ENCODE results near the gene SYT3.
A peak's percentile ranks its signal among the peaks of the same experiment; 100 is the strongest.

SYT3 gene

GRCh38 chr19:50639121-50640112, at the start of gene SYT3:
TSS of gene SYT3 (minus strand) at chr19:50639881. CDS start at chr19:50637411, 2,470 bp downstream.
- DNase-seq, result peak; percentile 49

- no peak for DNase-seq
Measured at GRCh38 chr19:50688766-50689165, 49.1 kb upstream of the SYT3 start.

- DNase-seq, result no peak
Measured at GRCh38 chr19:50686310-50687032, 46.8 kb upstream of the SYT3 start.

DNA sequence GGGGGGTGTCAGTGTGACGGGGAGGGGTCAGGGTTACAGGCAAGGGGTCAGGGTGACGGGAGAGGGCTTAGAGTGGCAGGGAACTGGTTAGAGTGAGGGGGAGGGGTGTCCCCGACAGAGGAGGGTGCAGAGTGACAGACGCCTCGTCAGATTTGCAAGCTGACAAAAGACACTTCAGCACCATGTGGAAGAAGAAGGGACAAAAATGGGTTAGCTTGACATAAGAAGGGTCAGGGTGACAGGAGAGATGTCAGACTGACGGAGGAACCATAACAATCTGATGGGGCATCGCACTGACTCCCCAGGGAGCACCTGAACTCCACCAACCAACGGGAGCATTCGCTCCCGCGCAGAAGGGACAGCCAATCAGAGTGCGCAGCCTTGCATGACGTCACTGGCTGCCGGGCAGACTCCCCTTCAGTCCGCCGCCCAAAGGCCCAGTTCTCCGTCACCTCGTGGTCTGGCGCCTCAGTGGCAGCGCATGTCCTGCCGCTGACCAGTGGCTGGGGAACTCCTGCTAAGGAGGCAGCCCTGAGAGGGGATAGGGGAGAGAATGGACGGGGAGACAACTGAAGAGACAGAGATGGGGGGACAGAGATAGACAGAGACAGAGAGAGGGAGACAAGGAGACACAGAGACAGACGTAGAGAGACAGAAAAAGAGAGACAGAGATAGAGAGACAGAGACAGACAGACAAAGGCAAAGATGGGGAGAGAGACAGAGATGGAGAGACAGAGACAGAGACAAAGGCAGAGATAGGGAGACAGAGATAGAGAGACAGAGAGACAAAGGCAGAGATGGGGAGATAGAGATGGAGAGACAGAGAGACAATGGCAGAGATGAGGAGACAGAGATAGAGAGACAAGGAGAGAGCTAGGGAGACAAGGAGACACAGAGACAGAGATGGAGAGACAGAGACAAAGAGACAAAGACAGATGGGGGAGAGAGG, 39.8 kb upstream of the SYT3 start:
- peak; percentile 81 for DNase-seq

- no peak for DNase-seq
Measured at GRCh38 chr19:50678323-50678722, 38.6 kb upstream of the SYT3 start.

DNA sequence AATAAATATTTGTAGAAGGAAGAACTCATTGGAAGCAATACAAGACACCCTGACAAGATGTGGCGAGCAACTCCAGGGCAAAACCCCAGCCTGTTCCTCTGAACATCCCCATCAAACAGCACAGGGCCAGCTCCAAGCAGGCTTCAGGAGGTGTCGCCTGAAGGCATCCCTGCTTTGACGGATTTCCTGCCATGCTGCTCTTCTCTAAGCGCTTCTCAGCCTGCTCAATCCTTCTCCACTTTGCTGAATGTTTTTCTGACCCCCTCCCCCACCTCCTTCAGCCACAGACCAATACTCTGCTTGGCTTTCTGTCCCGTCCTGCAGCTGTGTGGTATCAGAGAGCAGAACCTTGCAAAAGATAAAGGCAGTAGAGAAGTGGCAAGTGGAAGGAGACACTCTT, 38.0 kb upstream of the SYT3 start:
- no peak for DNase-seq

GRCh38 chr19:50676625-50677197, 37.0 kb upstream of the SYT3 start:
- no peak for DNase-seq

GRCh38 chr19:50673118-50673517, 33.4 kb upstream of the SYT3 start:
- no peak for DNase-seq

GRCh38 chr19:50670102-50670380, 30.4 kb upstream of the SYT3 start:
- DNase-seq, result no peak

DNA sequence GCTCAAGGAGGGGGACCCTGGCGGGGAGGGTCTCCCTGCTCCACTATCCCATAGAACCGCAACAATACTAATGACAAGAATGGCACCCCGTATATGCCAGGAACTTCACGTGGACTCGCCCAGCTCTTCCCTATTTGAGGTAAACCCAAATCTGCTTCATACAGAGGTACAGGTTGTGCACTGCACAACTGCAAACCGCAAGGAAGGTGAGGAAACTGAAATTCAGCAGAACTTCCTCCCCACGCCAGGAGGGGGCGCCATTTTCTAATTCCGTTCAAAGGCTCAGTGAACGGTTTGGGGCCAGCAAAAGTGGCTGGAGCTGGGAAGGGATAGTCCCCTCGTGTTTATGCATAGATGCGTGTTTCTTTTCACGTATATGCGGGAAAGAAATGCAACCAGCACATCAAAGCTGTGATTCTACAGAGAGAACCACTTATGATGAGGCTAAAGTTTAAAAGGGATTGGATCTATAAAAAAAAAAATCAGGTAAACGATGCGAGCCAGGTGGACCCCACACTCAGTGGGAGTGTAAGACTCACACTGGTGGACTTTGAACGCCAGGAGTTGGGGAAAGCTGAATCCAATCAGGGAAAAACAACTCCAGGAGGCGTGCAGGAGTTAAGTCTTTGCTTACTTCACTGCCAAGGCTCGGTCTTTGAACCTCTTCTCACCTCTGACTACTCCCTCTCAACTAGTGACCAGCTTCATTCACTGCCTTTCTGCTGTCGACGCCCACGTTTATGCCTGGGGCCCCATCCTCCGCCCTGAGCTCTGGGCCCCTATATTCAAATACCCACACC, 29.8 kb upstream of the SYT3 start:
- DNase-seq, result peak; percentile 41

DNA sequence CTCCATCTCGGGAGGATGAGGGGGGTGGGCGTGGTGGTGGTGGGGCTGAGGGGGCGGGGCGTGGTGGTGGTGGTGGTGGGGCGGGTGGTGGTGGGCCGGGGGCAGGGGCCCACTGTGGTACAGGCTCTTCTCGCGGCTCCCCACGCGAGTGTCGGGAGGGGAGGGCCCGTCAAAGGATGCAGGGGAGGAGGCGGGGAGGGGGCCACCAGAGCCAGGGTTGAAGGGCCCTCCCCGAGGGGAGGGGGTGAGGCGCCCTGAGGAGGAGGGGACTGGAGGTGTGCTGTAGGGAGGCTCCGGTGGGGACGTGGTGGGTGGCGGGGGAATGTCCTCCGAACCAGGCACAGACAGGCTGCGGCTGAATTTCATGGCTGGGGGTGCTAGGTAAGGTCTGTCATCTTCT, 29.2 kb upstream of the SYT3 start:
- DNase-seq, result no peak

DNA sequence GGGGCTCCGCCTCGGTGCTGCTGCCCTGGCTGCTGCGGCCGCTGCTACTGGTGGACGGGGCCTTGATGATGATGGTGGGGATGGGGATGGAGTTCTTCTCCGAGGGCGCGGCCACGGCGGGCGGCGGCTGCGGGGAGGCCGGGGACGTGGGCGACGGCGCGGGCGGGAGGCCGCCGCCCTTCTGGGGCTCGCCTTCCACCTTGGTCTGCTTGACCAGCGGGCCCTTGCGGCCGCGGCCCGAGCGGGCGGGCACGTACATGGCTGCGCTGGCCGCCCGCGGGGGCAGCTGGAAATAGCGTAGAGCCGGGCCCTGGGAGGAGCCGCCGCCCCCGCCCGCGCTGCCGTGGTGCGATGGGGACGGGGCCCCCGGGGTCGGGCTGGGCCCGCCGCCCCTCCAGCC, 28.7 kb upstream of the SYT3 start:
- no peak for DNase-seq

- DNase-seq, result no peak
Measured at GRCh38 chr19:50667759-50668231, 28.1 kb upstream of the SYT3 start.

- DNase-seq, result no peak
Measured at GRCh38 chr19:50667177-50667758, 27.6 kb upstream of the SYT3 start.

DNA sequence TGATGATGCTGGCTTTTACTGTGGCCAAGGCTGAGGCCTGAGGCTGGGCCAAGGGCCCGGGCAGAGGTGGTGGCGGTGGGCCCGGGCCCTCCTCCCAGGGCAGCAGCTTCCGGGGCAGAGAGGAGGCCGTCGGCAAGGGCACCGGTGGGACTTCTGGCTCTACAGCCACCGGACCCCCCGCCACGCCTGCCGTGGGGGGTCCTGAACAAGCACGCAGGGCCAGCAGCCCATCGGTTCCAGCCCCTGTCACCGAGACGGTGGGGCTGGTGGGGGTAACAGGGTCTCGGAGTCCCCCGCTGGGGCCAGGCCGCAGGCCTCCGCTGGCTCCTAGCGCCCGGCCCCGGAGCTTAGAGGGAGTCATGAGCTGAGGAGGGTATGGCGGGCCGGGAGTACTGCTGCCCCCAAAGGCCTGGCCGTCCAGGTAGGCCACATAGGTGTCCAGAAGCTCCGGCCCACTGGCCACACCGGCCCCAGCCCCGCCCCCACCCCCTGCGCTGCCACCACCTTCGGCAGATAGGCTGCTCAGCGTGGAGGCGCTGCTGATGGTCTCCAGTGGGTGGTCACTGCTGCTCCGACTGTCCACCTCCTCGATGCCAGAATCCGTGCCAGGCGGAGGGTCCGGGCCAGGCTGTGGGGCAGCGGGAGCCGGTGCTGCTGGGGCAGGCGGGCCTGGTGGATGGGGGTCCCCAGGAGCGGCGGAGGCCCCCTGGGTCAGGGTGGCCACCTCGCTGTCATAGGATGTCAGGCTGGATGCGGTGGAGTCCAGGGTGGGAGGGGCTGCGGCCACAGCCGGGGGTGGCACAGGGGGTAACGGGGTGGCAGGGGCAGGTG, 26.9 kb upstream of the SYT3 start:
- DNase-seq, result no peak

DNA sequence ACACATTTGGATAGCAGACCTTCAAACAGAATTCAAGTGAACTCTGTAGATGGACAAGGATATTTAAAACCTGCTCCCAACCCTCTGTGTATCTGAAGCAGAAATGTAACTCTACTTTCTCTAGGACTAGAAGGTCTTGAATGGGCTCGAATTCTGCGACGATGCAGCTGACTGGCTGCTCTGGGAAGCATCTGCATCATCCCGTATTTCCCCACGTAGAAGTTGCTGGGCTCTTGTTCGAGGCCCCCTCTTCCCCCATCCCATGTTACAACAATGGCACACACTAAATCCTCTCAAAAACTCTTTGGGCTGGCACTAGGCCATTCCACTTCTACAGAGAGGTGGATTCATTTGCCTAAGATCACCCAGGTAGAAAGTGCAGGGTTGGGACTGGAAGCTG, 24.5 kb upstream of the SYT3 start:
- DNase-seq, result no peak

DNA sequence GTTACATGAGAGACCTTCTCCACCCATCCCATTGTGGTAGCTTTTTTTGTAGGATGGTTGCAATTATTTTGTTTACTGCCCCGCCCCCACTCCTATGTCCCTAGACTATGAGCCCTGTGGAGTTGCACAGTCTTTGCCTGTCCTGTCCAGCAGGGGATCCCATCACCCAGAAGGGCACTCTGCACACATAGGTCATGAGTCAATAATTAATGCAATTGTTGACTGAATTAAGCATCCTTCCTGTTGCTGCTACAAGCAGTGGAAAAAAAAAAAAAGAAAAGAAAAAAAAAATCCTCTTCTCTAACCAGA, 23.8 kb upstream of the SYT3 start:
- no peak for DNase-seq

DNA sequence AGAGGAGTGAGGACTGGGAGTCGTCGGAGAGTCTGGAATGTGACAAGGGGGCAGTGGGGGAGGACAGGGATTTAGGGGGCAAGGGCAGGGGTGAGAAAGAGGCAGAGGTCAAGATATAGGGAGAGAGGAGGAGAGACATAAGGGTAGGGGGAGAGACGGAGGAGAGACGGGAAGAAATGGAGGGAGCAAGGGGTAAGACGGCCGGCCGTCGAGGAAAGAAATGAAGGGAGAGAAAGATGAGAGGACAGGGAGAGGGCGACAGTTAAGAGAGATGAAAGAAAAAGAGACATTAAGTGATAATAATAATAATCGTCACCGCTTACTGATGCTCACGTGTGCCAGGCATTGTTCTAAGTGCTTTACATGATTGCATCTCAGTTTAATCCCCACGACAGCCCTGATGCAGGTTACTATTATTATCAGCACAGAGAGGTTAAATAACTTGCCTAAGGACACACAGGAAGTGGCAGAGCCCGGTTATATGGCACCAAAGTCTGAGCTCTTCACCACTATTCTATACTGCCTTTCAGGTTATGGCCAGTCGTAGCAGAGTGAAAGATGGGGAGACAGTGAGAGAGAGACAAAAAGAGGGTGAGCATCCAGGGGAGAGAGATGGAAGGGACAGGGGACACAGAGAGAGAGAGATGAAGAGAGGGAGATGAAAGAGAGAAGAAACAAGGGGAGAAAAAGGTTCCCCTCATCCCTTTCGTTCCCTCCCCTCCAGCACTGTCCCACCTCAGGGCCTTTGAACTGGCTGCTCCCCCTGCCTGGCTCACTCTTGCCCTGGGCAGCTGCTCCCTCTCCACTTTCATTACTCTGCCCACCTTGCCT, 23.2 kb upstream of the SYT3 start:
- no peak for DNase-seq

DNA sequence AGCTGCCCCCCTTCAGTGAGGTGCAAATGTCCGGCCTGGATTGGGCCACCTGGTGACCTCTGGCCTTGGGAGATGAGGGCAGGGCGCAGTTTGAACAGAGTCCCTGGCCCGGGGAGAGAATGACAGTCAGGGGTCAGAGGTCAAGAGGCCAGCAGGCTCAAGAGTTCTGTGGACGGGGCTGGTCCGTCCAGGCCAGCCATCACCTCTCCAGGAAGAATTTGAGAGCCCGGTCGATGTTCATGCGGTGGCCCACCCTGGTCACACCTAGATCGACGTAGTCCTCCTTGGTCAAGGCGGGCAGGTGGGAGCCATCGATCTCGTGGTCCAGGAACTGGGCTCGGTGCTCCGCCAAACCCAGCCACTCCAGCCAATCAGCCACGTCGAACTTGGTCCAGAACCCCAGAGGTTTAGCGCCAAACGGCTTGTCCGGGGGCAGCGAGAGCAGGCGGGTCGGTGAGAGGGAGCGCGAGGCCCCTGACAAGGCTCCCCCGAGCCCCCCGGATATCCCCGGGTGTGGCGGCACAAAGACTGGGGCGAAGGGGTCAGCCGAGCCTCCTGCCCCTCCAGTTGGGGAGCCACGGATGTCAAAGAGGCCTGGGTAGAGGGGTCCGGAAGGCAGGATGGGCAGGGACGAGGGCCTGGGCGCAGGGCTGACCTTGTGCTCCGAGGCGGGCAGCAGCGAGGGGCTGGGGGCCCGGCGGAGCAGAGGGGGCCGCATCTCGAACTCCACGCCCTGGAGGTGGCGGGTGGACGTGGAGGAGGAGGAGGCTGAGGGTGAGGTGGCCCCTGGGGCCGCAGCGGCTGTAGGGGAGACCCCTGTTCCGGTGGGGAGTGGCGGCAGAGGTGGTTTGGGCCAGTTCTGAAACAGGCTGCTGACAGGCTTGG, 22.3 kb upstream of the SYT3 start:
- DNase-seq, result no peak

Data from activated T-cell treated with anti-CD3 and anti-CD28 coated beads, Interleukin-2, amount 50 U/mL, for 1 hour (primary cell).